ENCODE measurements around the gene GGA3.

GGA3 gene

DNA sequence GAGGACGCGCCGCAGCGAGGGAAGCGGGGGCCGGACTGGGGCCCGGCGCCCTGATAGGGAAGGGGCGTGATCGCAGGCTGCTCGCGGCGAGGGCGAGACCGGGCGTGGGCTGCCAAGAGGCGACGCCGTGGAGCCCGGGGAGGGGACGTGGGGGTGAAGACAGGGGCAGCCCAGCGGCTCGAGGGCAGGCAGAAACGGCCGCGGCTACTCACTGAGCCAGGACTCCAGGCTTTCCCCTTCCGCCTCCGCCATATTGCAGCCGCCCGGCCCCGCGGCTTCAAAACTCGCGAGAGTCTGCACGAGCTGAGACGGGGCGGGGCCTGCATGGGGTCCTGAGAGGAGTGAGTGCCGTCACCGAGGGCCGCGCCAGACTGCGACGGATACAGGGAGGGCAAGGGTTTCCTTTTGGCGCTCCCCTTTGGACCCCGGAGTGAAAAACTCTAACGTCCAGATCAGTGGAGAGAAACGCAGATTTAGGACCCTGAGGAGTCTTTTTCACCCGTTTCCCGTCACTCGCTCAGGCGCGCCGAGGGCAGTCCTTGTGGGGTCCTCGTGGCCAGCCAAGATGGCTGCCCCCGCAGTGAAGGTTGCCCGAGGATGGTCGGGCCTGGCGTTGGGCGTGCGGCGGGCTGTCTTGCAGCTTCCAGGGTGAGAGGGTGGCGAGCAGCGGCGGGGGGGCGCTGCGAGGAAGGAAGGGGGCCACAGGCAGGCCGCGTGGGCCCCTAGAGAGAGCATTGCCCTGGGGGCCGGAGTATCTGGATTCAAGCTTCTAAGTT is at the start of gene GGA3, which contains the start of gene MRPS7:
GGA3 (minus strand) TSS at position 271 of the 776 bp plus-strand sequence; CDS start at position 252, 19 bp downstream.
MRPS7 (plus strand) TSS at position 544 of the 776 bp plus-strand sequence; CDS start at position 566, 22 bp downstream.
- TF ChIP-seq, protein P1, sequence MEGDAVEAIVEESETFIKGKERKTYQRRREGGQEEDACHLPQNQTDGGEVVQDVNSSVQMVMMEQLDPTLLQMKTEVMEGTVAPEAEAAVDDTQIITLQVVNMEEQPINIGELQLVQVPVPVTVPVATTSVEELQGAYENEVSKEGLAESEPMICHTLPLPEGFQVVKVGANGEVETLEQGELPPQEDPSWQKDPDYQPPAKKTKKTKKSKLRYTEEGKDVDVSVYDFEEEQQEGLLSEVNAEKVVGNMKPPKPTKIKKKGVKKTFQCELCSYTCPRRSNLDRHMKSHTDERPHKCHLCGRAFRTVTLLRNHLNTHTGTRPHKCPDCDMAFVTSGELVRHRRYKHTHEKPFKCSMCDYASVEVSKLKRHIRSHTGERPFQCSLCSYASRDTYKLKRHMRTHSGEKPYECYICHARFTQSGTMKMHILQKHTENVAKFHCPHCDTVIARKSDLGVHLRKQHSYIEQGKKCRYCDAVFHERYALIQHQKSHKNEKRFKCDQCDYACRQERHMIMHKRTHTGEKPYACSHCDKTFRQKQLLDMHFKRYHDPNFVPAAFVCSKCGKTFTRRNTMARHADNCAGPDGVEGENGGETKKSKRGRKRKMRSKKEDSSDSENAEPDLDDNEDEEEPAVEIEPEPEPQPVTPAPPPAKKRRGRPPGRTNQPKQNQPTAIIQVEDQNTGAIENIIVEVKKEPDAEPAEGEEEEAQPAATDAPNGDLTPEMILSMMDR (conservative IDR thresholded peaks at IDR 0.05; ENCODE audit: low read length), result no peak
- H3K4me3 ChIP-seq (ENCODE audit: low read length), result peak within 1 kb of the TSS; percentile 96
- DNase-seq (ENCODE audit: low read depth), result peak; percentile 91

- TF ChIP-seq, protein P1 (conservative IDR thresholded peaks at IDR 0.05; ENCODE audit: low read length), result no peak
- no peak for DNase-seq (ENCODE audit: low read depth)
- no peak overlapping the region for H3K4me3 ChIP-seq (ENCODE audit: low read length)
Measured at GRCh38 chr17:75308732-75309629, 47.6 kb upstream of the GGA3 start.

GRCh38 chr17:75307957-75308731 is 46.7 kb upstream of the GGA3 start:
- no peak for DNase-seq (ENCODE audit: low read depth)
- TF ChIP-seq, protein P1 (conservative IDR thresholded peaks at IDR 0.05; ENCODE audit: low read length), result no peak
- no peak overlapping the region for H3K4me3 ChIP-seq (ENCODE audit: low read length)

DNA sequence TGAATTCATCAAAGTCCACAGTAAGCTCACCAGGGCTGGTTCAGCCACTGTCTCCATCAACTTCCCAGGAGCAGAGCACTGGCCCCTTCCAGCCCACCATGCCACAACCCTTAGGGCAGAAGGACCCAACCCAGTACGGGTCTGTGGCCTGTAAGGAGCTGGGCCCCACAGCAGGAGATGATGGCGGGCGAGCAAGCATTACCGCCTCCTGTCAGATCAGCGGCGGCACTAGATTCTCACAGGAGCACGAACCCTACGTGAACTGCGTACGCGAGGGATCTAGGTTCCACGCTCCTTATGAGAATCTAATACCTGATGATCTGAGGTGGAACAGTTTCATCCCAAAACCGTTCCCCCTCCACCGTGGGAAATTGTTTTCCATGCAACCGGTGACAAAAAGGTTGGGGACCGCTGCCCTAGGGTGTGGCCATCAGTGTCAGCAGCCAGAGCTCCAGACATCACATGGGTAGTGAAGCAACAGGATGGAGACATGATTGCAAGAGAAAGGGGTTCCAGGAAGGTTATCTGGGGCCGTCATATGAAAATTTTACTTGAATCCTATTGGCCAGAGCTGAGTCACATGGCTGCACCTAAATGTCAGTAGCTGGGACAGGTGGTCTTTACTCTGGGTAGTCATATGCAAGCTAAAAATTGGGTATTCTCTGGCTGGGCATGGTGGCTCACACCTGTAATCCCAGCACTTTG is 40.2 kb upstream of the GGA3 start:
- no peak for DNase-seq (ENCODE audit: low read depth)
- H3K4me3 ChIP-seq (ENCODE audit: low read length), result no peak overlapping the region
- TF ChIP-seq, protein P1 (conservative IDR thresholded peaks at IDR 0.05; ENCODE audit: low read length), result no peak

GRCh38 chr17:75301049-75301448 is 39.6 kb upstream of the GGA3 start:
- no peak overlapping the region for H3K4me3 ChIP-seq (ENCODE audit: low read length)
- no peak for DNase-seq (ENCODE audit: low read depth)
- TF ChIP-seq, protein P1 (conservative IDR thresholded peaks at IDR 0.05; ENCODE audit: low read length), result no peak

DNA sequence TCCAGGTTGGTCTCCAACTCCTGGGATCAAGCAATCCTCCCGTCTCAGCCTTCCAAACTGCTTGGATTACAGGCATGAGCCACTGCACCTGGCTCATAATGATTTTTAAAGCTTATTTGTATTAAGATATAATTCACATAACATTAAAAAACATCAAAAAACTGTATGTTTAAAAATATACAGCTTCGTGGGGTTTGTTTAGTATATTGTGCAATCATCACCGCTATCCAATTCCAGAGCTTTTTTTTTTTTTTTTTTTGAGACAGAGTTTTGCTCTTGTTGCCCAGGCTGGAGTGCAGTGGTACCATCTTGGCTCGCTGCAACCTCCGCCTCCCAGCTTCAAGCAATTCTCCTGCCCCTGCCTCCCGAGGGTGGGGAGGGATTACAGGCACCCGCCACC is 38.9 kb upstream of the GGA3 start:
- TF ChIP-seq, protein P1 (conservative IDR thresholded peaks at IDR 0.05; ENCODE audit: low read length), result no peak
- DNase-seq (ENCODE audit: low read depth), result no peak
- H3K4me3 ChIP-seq (ENCODE audit: low read length), result no peak overlapping the region

All from AG10803 (cell line).